Measurements from ENCODE around the gene TROAP.

- no peak for TF ChIP-seq POLR2A (IDR thresholded peaks at IDR 0.05; ENCODE audit: low read length)
- TF ChIP-seq GATA1 (IDR thresholded peaks at IDR 0.05; ENCODE audit: low read depth, low read length) = no peak
Observed at GRCh38 chr12:49365542-49365941, 42.5 kb downstream of the TROAP start.

Measured in erythroblast (primary cell).